T-helper 22 cell (primary cell): ENCODE measurements around the gene COIL.
"Not testable (repeated sequence)": the region's sequence is repeated elsewhere in the genome, so short reads cannot be mapped to it uniquely, and the experiment has no call there.

ENCODE experiments used
- DNase-seq: peaks from one replicate; pipeline ENCODE4 v3.0.0-alpha.2; 2020; ENCODE audit warnings: low read depth

Gene COIL, protein sequence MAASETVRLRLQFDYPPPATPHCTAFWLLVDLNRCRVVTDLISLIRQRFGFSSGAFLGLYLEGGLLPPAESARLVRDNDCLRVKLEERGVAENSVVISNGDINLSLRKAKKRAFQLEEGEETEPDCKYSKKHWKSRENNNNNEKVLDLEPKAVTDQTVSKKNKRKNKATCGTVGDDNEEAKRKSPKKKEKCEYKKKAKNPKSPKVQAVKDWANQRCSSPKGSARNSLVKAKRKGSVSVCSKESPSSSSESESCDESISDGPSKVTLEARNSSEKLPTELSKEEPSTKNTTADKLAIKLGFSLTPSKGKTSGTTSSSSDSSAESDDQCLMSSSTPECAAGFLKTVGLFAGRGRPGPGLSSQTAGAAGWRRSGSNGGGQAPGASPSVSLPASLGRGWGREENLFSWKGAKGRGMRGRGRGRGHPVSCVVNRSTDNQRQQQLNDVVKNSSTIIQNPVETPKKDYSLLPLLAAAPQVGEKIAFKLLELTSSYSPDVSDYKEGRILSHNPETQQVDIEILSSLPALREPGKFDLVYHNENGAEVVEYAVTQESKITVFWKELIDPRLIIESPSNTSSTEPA

DNA sequence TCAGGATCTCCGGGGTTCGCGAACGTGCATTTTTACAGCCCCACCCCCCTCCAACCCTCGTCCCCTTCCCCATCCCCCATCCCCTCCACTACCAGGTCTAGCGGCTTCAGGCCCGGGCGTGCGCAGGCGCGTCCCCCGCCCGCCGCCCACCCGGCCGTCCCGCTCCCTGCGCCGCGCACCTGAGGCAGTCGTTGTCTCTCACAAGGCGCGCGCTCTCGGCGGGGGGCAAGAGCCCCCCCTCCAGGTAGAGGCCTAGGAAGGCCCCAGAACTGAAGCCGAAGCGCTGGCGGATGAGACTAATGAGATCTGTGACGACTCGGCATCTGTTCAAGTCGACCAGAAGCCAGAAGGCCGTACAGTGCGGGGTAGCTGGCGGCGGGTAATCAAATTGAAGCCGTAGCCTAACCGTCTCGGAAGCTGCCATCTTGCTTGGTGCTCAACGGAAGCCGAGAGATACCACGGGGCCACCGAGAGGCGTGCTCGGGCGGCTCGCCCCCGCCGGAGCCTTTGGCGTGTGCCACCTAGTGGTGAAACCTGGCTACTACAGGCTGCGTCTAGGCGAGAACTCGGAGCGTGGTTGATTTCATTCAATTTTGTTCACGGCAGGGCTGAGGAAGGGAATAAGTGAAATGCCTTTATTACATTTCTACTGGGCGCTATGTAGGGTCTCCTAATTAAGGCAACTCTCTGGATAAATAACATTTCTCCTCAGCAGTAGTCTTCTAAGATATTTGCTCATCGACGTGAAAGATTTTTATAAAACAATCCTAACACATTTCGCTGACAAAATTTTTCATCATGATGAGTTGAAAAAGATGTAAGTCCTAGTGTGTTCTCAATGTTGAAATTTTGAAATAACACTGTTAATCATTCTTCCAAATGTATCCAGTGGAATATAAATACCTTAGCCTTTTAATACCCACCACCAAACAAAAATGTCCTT, at the start of gene COIL:
COIL (minus strand) TSS at position 455 of the 943 bp plus-strand sequence; CDS start at position 424, 31 bp downstream.
- peak; percentile 81 for DNase-seq

DNA sequence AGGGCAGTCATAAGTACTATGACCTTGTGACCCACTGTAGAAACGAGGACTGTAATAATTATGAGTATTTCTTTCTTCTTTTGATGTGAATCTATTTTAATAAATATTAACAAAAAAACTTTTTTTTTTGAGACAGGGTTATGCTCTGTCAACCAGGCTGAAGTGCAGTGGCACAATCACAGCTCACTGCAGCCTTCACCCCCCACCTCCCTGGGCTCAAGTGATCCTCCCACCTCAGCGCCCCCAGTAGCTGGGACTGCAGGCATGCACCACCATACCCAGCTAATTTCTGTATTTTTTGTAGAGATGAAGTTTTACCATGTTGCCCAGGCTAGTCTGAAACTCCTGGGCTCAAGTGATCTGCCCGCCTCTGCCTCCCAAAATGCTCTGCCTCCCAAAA, 49.6 kb upstream of the COIL start:
- DNase-seq = no peak

DNA sequence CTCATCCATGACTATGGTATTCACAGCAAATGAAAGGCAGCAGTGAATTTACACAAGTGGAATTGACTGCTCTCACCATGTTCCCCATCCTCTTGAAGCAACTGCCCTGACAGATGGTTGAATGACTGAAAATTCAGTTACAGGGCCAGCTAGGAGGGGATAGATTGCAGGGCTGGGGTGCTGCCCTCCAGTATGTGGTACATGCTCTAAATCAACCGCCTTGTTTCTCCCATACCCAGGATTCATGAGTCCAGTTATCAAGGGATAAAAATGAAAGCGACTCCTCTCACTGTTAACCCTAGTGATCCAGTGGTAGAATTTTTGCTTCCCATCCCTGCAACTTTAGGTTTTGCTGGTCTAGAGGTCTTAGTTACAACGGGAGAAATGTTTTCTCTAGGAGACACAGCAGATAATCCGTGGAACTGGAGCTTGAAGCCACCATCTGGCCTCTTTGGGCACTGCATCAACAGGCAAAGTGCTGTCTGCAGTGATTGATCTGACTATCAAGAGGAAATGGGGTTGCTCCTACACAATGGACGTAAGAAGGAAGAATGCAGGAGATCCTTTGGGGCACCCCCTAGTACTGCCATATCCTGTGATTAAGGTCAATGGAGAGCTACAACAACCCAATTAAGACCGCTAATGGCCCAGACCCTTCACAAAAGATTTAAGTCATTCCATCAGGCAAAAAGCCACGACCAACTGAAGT, 49.0 kb upstream of the COIL start:
- no peak for DNase-seq

DNA sequence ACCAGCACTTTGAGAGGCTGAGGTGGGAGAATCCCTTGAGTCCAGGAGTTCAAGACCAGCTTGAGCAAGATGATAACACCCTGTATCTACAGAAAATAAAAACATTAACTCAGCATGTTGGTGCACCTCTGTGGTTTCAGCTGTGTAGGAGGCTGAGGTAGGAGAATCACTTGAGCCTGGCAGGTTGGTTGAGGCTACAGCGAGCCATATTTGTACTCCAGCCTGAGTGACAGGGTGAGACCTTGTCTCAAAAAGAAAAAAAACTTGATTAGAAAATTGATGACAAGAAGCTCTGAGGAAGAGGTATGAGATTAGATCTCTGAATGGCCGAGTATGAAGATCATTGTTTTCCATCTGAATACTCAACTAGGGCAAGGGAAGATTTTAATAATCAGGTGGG, 48.1 kb upstream of the COIL start:
- DNase-seq = no peak

DNA sequence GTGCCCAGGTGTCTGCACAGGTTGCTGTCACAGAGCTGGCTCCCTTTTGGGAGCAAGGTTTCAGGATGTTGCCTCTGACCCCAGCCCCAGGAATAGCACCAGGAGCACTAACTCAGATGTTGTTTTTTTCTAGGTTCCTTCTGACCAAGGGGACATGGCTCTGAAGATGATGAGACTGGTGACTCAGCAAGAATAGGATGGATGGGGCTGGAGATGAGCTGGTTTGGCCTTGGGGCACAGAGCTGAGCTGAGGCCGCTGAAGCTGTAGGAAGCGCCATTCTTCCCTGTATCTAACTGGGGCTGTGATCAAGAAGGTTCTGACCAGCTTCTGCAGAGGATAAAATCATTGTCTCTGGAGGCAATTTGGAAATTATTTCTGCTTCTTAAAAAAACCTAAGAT, 45.2 kb upstream of the COIL start:
- DNase-seq = no peak

DNA sequence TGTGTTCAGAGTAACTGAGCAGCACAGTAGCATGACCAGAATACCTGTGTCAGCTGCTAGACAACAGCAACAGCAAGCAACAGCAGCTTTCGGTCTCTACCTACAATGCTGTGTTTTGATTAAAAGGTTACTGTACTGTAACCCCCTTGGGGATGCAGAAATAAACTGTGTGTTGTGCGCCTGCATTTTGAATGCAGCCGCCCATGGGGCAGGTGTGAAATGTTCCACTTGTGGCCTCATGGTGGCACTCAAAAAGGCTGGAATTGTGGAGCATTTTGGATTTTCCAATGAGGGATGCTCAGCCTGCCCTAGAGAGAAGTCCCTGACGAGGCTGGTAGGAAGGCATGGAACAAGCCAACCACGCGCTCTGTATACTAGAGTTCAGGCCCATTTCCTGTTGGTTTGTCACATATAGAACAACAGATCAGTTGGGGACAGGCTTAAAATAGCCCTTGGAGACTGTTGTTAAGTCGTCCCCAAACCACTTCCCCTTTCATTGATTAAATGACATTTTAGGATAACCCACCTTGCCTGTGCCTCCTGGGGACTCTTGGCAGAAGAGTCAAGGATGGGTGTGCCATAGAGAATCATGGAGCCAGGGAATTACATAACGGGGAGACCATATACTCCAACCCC, 44.2 kb upstream of the COIL start:
- no peak for DNase-seq

DNA sequence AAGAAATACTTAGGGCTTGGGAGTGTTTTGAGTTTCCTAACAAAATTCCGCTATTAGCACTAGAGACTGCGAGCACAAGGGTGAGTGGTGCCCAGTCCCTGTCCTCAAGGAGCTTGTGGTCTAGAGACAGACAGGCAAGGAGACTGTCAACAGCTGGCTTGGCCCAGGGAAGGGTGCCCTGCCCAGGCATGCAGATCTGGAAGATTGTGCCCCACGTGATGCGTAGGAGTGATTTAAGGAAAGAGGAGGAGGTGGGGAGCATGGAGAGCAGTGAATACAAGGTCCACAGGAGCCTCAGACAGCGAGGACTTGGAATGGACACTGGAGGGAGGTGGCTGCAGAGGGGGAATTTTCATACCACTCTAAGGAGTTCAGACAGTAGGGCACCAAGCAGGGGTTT, 42.1 kb upstream of the COIL start:
- no peak for DNase-seq

DNA sequence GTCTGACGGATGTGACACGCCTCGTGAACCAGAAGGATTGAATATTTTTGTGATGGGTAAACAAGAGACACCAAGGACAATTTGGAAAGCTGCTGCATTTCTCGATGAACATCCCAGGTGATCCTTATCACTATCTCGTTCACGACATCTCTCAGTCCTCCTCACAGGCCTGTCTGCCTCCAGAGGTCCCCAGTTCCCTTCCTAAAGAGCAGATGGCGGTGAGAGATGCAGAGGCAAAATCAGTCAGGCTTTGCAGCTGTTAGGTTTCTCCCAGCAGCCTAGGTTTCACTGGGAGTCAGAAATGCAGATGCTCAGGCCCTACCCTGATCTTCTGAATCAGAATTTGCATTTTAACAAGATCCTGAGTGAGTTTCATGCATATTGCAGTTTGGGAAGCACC, 40.7 kb upstream of the COIL start:
- DNase-seq = no peak

DNA sequence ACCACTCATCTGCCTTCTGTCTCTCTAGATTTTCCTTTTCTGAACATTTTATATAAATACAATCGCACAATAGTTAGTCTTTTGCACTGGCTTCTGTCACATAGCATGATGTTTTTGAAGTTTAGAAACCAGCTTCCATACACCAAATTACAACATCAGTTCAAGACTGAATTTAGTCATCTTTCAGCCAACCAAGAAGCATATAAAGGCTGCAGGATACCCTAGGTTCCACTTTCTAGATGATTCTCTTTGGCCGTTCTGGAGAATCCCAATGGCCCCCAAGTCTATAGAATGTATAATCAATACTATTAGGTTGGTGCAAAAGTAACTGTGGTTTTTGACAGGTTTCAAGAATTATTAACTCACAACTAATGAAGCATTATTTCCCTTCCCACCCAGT, 36.5 kb upstream of the COIL start:
- DNase-seq = no peak

DNA sequence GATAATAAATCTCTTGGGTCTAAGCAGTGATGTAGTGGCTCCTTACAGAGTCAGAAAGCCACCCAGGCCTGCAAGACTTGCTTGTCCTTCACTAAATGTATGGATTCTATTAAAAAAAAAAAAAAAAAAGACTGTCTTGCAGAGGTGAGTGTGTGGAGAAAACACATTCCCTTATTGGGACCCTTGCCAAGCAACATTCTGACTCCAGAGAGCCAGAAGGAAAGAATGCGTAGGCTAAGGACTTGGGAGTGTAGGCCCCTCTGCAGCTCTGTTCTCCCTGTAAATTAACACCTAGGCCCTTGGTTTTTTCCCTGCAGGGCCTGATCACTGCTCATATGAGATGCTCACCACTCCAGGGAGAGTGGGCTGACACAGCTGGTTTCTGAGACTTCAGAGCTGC, 34.9 kb upstream of the COIL start:
- DNase-seq = no peak

DNA sequence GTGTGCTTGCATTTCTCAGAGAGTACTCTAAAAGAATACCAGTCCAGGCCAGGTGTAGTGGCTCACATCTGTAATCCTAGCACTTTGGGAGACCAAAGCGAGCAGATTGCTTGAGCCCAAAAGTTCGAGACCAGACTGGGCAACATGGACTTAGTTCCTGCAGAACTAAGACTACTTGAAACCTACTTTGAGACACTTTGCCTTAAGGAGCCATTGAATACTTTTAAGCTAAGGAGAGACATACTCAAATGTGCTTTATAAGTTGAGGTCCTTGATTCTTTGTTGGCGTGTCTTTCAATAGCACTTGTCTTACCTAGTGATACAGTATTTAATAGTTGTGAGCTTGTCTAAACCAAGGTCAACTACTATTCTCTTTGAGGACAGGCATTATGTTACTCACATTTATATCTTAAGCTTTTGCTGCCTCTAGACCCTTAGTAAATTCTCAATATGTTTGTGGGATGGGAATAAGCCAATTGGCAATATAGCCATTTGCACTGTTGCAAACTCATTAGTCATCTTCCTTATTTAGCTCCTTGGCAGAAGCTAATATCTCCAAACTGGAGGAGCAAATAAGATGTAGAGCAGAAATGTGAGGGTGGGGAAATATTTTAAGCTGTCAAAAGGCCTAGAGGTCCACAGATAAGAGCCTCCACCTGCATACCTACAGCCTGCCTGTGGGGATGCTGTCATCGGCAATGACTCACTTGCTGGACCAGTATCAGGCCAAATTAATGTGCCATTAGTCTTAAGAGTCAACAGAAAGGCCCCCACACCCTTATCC, 33.4 kb upstream of the COIL start:
- no peak for DNase-seq

DNA sequence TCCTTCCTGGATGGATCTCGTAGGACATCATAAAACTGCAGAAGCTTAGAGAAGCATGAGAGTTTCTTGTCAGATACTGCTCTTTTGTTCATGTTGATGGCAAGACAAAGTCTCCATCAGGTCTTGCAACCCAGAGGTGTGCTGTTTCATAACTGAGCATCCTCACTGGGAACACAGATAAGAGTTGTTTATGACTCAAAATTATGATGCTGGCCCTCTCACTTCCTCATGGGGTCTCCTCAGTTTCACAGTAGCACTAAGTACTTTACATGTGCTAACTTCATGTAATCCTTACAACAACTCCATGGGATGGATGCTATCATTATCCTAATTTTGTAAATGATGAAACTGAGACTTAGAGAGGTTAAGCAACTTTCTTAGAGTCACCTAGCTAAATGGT, 31.5 kb upstream of the COIL start:
- DNase-seq = no peak

DNA sequence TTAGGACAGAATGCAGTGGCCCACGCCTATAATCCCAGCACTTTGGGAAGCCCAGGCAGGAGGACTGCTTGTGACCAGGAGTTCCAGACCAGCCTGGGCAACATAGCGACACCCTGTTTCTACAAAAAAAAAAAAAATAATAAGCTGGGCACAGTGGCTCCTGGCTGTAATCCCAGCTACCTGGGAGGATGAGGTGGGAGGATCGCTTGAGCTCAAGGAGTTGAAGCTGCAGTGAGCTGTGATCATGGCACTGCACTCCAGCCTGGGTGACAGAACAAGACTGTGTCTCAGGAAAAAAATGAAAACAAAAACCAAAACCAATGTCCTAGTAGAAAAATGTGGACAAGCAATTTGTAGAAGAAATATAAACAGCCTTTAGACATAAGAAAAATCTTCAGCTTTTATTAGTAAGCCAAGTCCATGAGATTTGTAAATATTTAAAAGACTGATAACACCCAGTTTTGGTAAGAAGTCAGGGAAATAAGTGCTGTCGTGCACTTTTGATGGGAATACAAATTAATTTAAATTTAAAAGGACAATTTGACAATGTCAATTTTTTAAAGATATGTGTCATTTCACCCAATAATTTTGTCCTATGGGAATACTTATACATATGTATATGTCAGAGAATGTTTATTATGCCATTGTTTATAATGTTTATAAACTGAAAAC, 28.2 kb upstream of the COIL start:
- no peak for DNase-seq

DNA sequence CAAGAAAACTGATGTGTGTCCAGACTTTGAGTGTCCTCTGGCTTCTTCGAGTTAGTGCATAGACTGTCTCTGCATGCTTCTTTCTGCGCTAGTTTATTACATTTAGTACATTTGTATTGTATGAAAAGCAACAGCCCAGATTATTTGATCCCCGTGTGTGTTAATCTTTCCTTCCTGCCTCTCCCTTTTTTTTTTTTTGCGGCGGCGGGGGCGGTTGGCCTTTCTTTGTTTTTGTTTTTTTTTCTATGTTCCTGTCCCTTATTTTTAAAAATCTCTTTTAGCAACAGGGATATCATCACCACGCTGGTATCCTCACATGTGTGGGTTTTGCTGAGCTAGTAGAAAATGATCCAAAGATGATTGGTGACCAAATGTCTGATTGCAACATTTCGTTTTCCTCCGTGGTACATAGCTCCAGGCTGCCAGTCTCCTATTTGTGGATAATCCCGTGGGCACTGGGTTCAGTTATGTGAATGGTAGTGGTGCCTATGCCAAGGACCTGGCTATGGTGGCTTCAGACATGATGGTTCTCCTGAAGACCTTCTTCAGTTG, 26.5 kb upstream of the COIL start:
- DNase-seq = no peak

DNA sequence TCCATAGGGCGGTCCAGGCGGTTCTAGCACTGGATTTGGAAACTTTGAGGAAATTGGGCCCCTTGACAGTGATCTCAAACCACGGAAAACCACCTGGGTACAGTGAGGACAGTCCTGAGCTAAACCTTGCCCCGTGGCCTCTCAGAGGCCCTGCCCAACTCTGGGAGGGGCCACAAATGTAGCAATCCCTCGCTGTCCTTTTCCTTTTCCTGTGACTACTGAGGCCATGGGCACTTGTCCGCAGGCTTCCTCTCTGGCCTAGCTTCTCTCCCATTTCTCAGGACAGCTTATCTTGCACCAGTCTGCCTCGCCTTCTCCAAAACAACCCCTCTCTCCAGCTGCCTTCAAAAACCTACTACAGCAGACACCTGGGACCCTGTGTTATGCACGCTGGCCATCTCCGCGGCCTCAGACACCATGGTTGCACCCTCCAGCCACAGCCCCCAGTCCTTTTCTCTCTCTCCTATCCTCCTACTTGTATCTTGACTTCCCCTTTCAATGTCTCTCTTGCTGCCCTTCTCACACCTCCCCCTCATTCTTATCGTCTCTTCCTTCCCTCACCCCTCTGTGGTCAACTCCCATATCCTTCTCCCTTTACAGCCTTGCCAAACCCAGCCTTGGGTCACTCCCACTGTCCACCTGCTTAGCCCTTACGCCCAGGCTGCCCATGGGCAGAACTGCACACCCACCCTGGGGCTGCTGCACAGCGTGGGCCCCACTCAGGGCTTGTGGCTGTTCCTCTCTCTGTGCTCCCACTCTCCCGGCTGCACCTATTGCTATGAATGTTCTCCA, 24.7 kb upstream of the COIL start:
- no peak for DNase-seq

DNA sequence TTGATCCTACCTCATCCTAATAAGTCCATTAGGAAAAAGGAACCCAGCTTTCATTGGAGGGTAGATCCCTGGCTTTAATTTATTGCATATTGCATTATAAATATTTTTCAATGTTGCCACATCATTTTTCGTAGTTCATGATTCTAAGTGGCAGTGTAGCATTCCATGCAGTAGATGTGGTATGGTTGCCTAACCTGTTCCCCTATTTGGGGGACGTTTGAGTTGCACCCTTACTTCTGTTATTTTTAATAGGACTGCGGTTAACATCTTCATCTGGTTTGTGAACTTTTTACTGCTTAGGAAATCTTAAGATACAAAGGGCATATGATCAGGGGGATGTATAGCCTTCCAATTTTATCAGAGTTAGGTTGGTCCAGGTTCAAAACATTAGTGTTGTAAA, 22.5 kb upstream of the COIL start:
- DNase-seq = no peak

DNA sequence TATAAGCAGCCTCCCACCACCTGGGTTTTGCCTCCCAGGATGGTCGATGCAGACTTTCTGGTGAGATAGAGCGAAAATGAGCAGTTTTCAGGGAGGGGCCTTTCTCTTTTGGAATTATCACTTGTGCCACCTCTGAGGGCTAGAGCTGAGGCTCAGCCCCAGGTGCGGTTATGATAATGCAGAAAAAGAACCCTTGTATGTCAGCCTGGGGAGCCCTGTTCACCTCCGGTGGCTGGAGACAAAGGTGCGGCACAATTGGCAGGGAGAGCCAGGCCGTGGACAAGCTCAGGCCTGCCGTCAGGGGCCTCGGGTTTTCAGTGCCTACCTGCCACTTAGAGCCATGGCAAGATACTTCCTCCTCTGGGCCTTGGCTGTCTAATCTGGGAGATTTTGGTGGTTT, 21.5 kb upstream of the COIL start:
- DNase-seq = no peak

DNA sequence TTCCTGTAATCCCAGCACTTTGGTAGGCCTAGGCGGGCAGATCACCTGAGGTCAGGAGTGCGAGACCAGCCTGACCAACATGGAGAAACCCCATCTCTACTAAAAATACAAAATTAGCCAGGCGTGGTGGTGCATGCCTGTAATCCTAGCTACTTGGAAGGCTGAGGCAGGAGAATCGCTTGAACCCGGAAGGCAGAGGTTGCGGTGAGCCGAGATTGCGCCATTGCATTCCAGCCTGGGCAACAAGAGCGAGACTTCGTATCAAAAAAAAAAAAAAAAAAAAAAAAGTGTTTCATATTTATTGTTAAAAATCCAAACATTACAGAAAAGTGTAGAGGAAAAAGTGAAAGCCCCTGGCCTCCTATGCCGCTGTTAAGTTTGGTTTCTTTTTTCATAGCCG, 19.7 kb upstream of the COIL start:
- DNase-seq = not testable (repeated sequence)

DNA sequence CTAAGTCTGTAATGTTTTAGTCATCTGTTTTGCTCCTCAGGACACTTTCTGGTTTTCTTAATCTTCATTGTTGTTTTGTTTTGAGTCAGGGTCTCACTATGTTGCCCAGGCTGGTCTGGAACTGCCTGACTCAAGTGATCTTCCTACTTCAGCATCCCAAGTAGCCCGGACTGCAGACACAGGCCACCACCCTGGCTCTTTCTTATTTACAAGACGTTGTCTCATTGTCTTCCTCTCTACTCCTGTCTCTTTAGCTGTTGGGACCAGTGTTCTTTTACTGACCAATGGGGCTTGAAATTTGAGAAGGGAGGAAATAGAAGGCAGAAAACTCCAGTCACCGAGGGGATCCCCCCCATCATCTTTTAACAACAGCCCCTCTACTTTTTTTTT, 18.2 kb upstream of the COIL start:
- DNase-seq = no peak
